Measurements from ENCODE around the gene RANBP6.

The RANBP6 gene

GRCh38 chr9:6006749-6007057 is 8.7 kb downstream of the RANBP6 start:
- no peak for DNase-seq

- no peak for DNase-seq
Observed at GRCh38 chr9:6000955-6001354, 14.5 kb downstream of the RANBP6 start.

GRCh38 chr9:5999443-6000101 is 15.9 kb downstream of the RANBP6 start:
- DNase-seq, result no peak

GRCh38 chr9:5994493-5994892 is 20.9 kb downstream of the RANBP6 start:
- DNase-seq, result no peak

GRCh38 chr9:5988265-5988664 is 27.2 kb downstream of the RANBP6 start:
- no peak for DNase-seq

- no peak for DNase-seq
Observed at GRCh38 chr9:5983042-5983441, 32.4 kb downstream of the RANBP6 start.

- DNase-seq, result no peak
Observed at GRCh38 chr9:5982317-5982716, 33.1 kb downstream of the RANBP6 start.

GRCh38 chr9:5978523-5978922 is 36.9 kb downstream of the RANBP6 start:
- no peak for DNase-seq

- DNase-seq, result no peak
Observed at GRCh38 chr9:5976674-5977397, 38.6 kb downstream of the RANBP6 start.

GRCh38 chr9:5971740-5972139 is 43.7 kb downstream of the RANBP6 start:
- DNase-seq, result no peak

All from NCI-H1048 (cell line).